ENCODE measurements around the gene ABHD11.

Gene ABHD11

GRCh38 chr7:73738220-73738611 lies 386 bp downstream of the ABHD11 start:
- H3K4me3 ChIP-seq, result peak overlapping the region; percentile 97
- H3K27ac ChIP-seq, result peak overlapping the region; percentile 46; the same call in 1 of the 2 replicates
- TF ChIP-seq EZH2 (IDR thresholded peaks at IDR 0.05) (no peak), POLR2AphosphoS5 (IDR thresholded peaks at IDR 0.05; ENCODE audit: borderline replicate concordance, low read depth, low read length) (peak; percentile 38; the same call in 1 of the 2 replicates)
- DNase-seq (ENCODE audit: low read depth, low spot score), result no peak
- H3K9ac ChIP-seq (ENCODE audit: insufficient read length), result peak overlapping the region; percentile 83
- no peaks in the 10 kb centered on the region for H3K9me3 ChIP-seq (ENCODE audit: low read depth, low read length)
- no peaks in the 10 kb centered on the region; the same call in 1 of the 2 replicates for H3K36me3 ChIP-seq (ENCODE audit: insufficient read depth, low read length)

GRCh38 chr7:73737491-73738219 lies 947 bp downstream of the ABHD11 start:
- H3K4me3 ChIP-seq, result peak overlapping the region; percentile 97
- H3K9ac ChIP-seq (ENCODE audit: insufficient read length), result peak overlapping the region; percentile 41

GRCh38 chr7:73736885-73737284 lies 1.7 kb downstream of the ABHD11 start:
- H3K27ac ChIP-seq, result no peak overlapping the region
- H3K9ac ChIP-seq (ENCODE audit: insufficient read length), result no peak overlapping the region
- no peak overlapping the region for H3K4me3 ChIP-seq
- DNase-seq (ENCODE audit: low read depth, low spot score), result no peak
- no peaks in the 10 kb centered on the region for H3K9me3 ChIP-seq (ENCODE audit: low read depth, low read length)
- TF ChIP-seq EZH2 (IDR thresholded peaks at IDR 0.05), result no peak
- no peak for TF ChIP-seq FOXP2 (optimal IDR thresholded peaks at IDR 0.05; ENCODE audit: control extremely low read depth, extremely low read length, insufficient read depth)
- TF ChIP-seq POLR2AphosphoS5 (IDR thresholded peaks at IDR 0.05; ENCODE audit: borderline replicate concordance, low read depth, low read length), result no peak
- H3K36me3 ChIP-seq (ENCODE audit: insufficient read depth, low read length), result no peaks in the 10 kb centered on the region; the same call in 1 of the 2 replicates

More at GRCh38 chr7:73737491-73738219, 947 bp downstream of the ABHD11 start:
- no peak overlapping the region for H3K27ac ChIP-seq
- TF ChIP-seq POLR2AphosphoS5 (IDR thresholded peaks at IDR 0.05; ENCODE audit: borderline replicate concordance, low read depth, low read length) (no peak), FOXP2 (optimal IDR thresholded peaks at IDR 0.05; ENCODE audit: control extremely low read depth, extremely low read length, insufficient read depth) (no peak), EZH2 (IDR thresholded peaks at IDR 0.05) (no peak)
- no peak for DNase-seq (ENCODE audit: low read depth, low spot score)
- H3K36me3 ChIP-seq (ENCODE audit: insufficient read depth, low read length), result no peaks in the 10 kb centered on the region; the same call in 1 of the 2 replicates
- no peaks in the 10 kb centered on the region for H3K9me3 ChIP-seq (ENCODE audit: low read depth, low read length)

- H3K9ac ChIP-seq (ENCODE audit: insufficient read length), result no peak overlapping the region
- TF ChIP-seq POLR2AphosphoS5 (IDR thresholded peaks at IDR 0.05; ENCODE audit: borderline replicate concordance, low read depth, low read length), result no peak
- TF ChIP-seq EZH2 (IDR thresholded peaks at IDR 0.05), result no peak
- TF ChIP-seq FOXP2 (optimal IDR thresholded peaks at IDR 0.05; ENCODE audit: control extremely low read depth, extremely low read length, insufficient read depth), result no peak
- H3K27ac ChIP-seq, result no peak overlapping the region
- no peak for DNase-seq (ENCODE audit: low read depth, low spot score)
- H3K4me3 ChIP-seq, result no peak overlapping the region
- no peaks in the 10 kb centered on the region; the same call in 1 of the 2 replicates for H3K36me3 ChIP-seq (ENCODE audit: insufficient read depth, low read length)
- no peaks in the 10 kb centered on the region for H3K9me3 ChIP-seq (ENCODE audit: low read depth, low read length)
Measured at GRCh38 chr7:73735528-73735905, 3.1 kb downstream of the ABHD11 start.

- no peaks in the 10 kb centered on the region; the same call in 1 of the 2 replicates for H3K36me3 ChIP-seq (ENCODE audit: insufficient read depth, low read length)
- no peak for DNase-seq (ENCODE audit: low read depth, low spot score)
- H3K4me3 ChIP-seq, result no peak overlapping the region
- no peaks in the 10 kb centered on the region for H3K9me3 ChIP-seq (ENCODE audit: low read depth, low read length)
- H3K27ac ChIP-seq, result no peak overlapping the region
- TF ChIP-seq EZH2 (IDR thresholded peaks at IDR 0.05) (no peak), POLR2AphosphoS5 (IDR thresholded peaks at IDR 0.05; ENCODE audit: borderline replicate concordance, low read depth, low read length) (no peak; the same call in none of the 2 replicates), FOXP2 (optimal IDR thresholded peaks at IDR 0.05; ENCODE audit: control extremely low read depth, extremely low read length, insufficient read depth) (no peak)
- H3K9ac ChIP-seq (ENCODE audit: insufficient read length), result no peak overlapping the region
Measured at GRCh38 chr7:73734619-73735527, 3.7 kb downstream of the ABHD11 start.

GRCh38 chr7:73732397-73732796 lies 6.2 kb downstream of the ABHD11 start:
- no peak for DNase-seq (ENCODE audit: low read depth, low spot score)
- Histone ChIP-seq H3K9ac (ENCODE audit: insufficient read length) (no peak overlapping the region), H3K4me3 (no peak overlapping the region), H3K9me3 (ENCODE audit: low read depth, low read length) (no peaks in the 10 kb centered on the region), H3K36me3 (ENCODE audit: insufficient read depth, low read length) (no peaks in the 10 kb centered on the region; the same call in 1 of the 2 replicates), H3K27ac (no peak overlapping the region)
- TF ChIP-seq EZH2 (IDR thresholded peaks at IDR 0.05) (no peak), POLR2AphosphoS5 (IDR thresholded peaks at IDR 0.05; ENCODE audit: borderline replicate concordance, low read depth, low read length) (no peak), FOXP2 (optimal IDR thresholded peaks at IDR 0.05; ENCODE audit: control extremely low read depth, extremely low read length, insufficient read depth) (no peak)

GRCh38 chr7:73730485-73730884 lies 8.1 kb downstream of the ABHD11 start:
- TF ChIP-seq FOXP2 (optimal IDR thresholded peaks at IDR 0.05; ENCODE audit: control extremely low read depth, extremely low read length, insufficient read depth), result no peak
- TF ChIP-seq EZH2 (IDR thresholded peaks at IDR 0.05), result no peak
- TF ChIP-seq POLR2AphosphoS5 (IDR thresholded peaks at IDR 0.05; ENCODE audit: borderline replicate concordance, low read depth, low read length), result no peak

GRCh38 chr7:73728551-73728950 lies 10.1 kb downstream of the ABHD11 start:
- no peak overlapping the region for H3K27ac ChIP-seq
- H3K9ac ChIP-seq (ENCODE audit: insufficient read length), result no peak overlapping the region
- DNase-seq (ENCODE audit: low read depth, low spot score), result no peak
- no peak overlapping the region for H3K4me3 ChIP-seq
- H3K36me3 ChIP-seq (ENCODE audit: insufficient read depth, low read length), result no peaks in the 10 kb centered on the region
- H3K9me3 ChIP-seq (ENCODE audit: low read depth, low read length), result no peaks in the 10 kb centered on the region
- no peak for TF ChIP-seq FOXP2 (optimal IDR thresholded peaks at IDR 0.05; ENCODE audit: control extremely low read depth, extremely low read length, insufficient read depth)
- no peak for TF ChIP-seq POLR2AphosphoS5 (IDR thresholded peaks at IDR 0.05; ENCODE audit: borderline replicate concordance, low read depth, low read length)
- no peak for TF ChIP-seq EZH2 (IDR thresholded peaks at IDR 0.05)

More at GRCh38 chr7:73730485-73730884, 8.1 kb downstream of the ABHD11 start:
- H3K4me3 ChIP-seq, result no peak overlapping the region
- H3K9ac ChIP-seq (ENCODE audit: insufficient read length), result no peak overlapping the region
- no peaks in the 10 kb centered on the region for H3K36me3 ChIP-seq (ENCODE audit: insufficient read depth, low read length)
- H3K9me3 ChIP-seq (ENCODE audit: low read depth, low read length), result no peaks in the 10 kb centered on the region
- H3K27ac ChIP-seq, result no peak overlapping the region
- no peak for DNase-seq (ENCODE audit: low read depth, low spot score)
